HepG2 (cell line): ENCODE results near the gene ABCA2. TPM values are rescaled to one million over a fixed set of nuclear protein-coding genes. Genes with fewer than 3 reads are reported as not detected.

Source experiments
- CBX5 ChIP-seq: sonication (generic); formaldehyde crosslinking; IDR thresholded peaks from 2 replicates; pipeline ENCODE4 v1.4.0; 2020; ENCODE audit warnings: missing genetic modification reagents, borderline replicate concordance
- CENPBD1 ChIP-seq: sonication (generic); formaldehyde crosslinking; IDR thresholded peaks from 2 replicates; pipeline ENCODE4 v1.8.0; 2022; ENCODE audit warnings: missing genetic modification reagents, low read depth, mild to moderate bottlenecking, borderline replicate concordance
- CENPX ChIP-seq: sonication (generic); formaldehyde crosslinking; IDR thresholded peaks from 2 replicates; pipeline ENCODE4 v1.9.0; 2021; ENCODE audit warnings: mild to moderate bottlenecking, missing genetic modification reagents, moderate library complexity
- HIVEP1 ChIP-seq: sonication (generic); formaldehyde crosslinking; IDR thresholded peaks from 2 replicates; pipeline ENCODE4 v1.4.0; 2020; ENCODE audit warnings: mild to moderate bottlenecking, missing genetic modification reagents
- HOMEZ ChIP-seq: IDR thresholded peaks from 2 replicates; pipeline ENCODE4 v1.6.1; 2016; ENCODE audit warnings: low read depth
- JARID2 ChIP-seq: sonication (generic); formaldehyde crosslinking; IDR thresholded peaks from 2 replicates; pipeline ENCODE4 v1.8.1; 2023; ENCODE audit warnings: missing genetic modification reagents, inconsistent platforms; ENCODE audit not compliant: insufficient replicate concordance
- KLF13 ChIP-seq: sonication (generic); formaldehyde crosslinking; IDR thresholded peaks from 2 replicates; pipeline ENCODE4 v1.4.0; 2020; ENCODE audit warnings: mild to moderate bottlenecking, missing genetic modification reagents
- RERE ChIP-seq: IDR thresholded peaks from 2 replicates; pipeline ENCODE4 v1.6.1; 2016; ENCODE audit warnings: low read depth, missing genetic modification reagents, missing compliant biosample characterization
- SNAPC5 ChIP-seq: sonication (generic); formaldehyde crosslinking; IDR thresholded peaks from 2 replicates; pipeline ENCODE4 v1.8.1; 2023; ENCODE audit warnings: mild to moderate bottlenecking, missing genetic modification reagents, borderline replicate concordance
- STAT6 ChIP-seq: sonication (generic); formaldehyde crosslinking; IDR thresholded peaks from 2 replicates; pipeline ENCODE4 v1.4.0; 2020; ENCODE audit warnings: missing genetic modification reagents, mild to moderate bottlenecking, borderline replicate concordance
- TEF ChIP-seq: sonication (generic); formaldehyde crosslinking; IDR thresholded peaks from 2 replicates; pipeline ENCODE4 v1.5.0; 2020; ENCODE audit warnings: missing genetic modification reagents
- TGIF2 ChIP-seq: IDR thresholded peaks from 2 replicates; pipeline ENCODE4 v1.6.1; 2016; ENCODE audit warnings: control low read depth, missing compliant biosample characterization
- WIZ ChIP-seq: sonication (generic); formaldehyde crosslinking; IDR thresholded peaks from 2 replicates; pipeline ENCODE4 v1.5.1; 2020; ENCODE audit warnings: mild to moderate bottlenecking, missing genetic modification reagents
- ZNF253 ChIP-seq: sonication (generic); formaldehyde crosslinking; IDR thresholded peaks from 2 replicates; pipeline ENCODE4 v1.8.0; 2022; ENCODE audit warnings: mild to moderate bottlenecking, missing genetic modification reagents, borderline replicate concordance
- ZSCAN20 ChIP-seq: sonication (generic); formaldehyde crosslinking; IDR thresholded peaks from 2 replicates; pipeline ENCODE4 v1.4.0; 2020; ENCODE audit warnings: missing genetic modification reagents, mild to moderate bottlenecking, borderline replicate concordance
- polyA plus RNA-seq, 8 experiments: library from polyadenylated mRNA; depleted of rRNA in 3 of 8; stranded (reverse) in 7 of 8; unstranded in 1 of 8; fragments of >200 nt; fragmentation: Illumina TruSeq in 4 of 8; extraction: Trizol in 4 of 8; gene quantifications; 2 replicates each; pipeline versions ENCODE4 v1.2.1 to v1.2.3, GENCODE V29; 2011 to 2016; ENCODE audit warnings: low read depth in 4 of 8, missing spikeins in 1 of 8, mixed read lengths in 1 of 8; ENCODE audit not compliant: insufficient read depth in 1 of 8
- total RNA-seq, 5 experiments: library from RNA; depleted of rRNA; stranded (reverse); fragments of >200 nt; fragmentation: Illumina TruSeq; extraction: Trizol; gene quantifications; 2 replicates each; pipeline ENCODE4 v1.2.3, GENCODE V29; 2016; ENCODE audit warnings: low read depth in 1 of 5

The ABCA2 gene
- total and polyA plus RNA-seq, 2 of the 13 experiments (the other 11 are each of a cell fraction or from before 2014, with no cell fraction given) = 2.9 to 19.2 TPM

- TF ChIP-seq JARID2 (CRISPR knock-in tag) (no peak), SNAPC5 (CRISPR knock-in tag) (no peak), CENPBD1 (no peak), TEF (CRISPR knock-in tag) (no peak), CBX5 (CRISPR knock-in tag) (no peak), STAT6 (CRISPR knock-in tag) (no peak), KLF13 (CRISPR knock-in tag) (no peak), HIVEP1 (CRISPR knock-in tag) (no peak; the same call in 1 of the 2 replicates), TGIF2 (CRISPR knock-in tag) (no peak), HOMEZ (CRISPR knock-in tag) (no peak), ZSCAN20 (CRISPR knock-in tag) (no peak), CENPX (CRISPR knock-in tag) (no peak), RERE (CRISPR knock-in tag) (no peak), WIZ (CRISPR knock-in tag) (no peak), ZNF253 (0 out of 2 replicates have a peak, but pooled peaks have one; percentile 33)
Observed at GRCh38 chr9:137064027-137064879, 36.2 kb upstream of the ABCA2 start (continued).
